Endothelial cell of umbilical vein (primary cell): Measurements from ENCODE around the gene ANHX. TPM values are rescaled to one million over a fixed set of nuclear protein-coding genes. Genes with fewer than 3 reads are reported as not detected.

Experiments
- BruUV-seq: library from RNA; stranded (reverse); fragments of 400-500 nt; replicated peaks from 2 replicates; lab custom pipeline; 2021; lab: Mats Ljungman, UMichigan
- CTCF ChIA-PET: fragments of 300-600, 350-600 bp; sonication (Branson Sonifier 250); formaldehyde crosslinking; loops from one replicate; lab custom pipeline; 2021; ENCODE audit warnings: antibody characterized with exemption, inconsistent platforms; lab: Charles Lee
- POLR2A ChIA-PET: fragments of 300-600, 350-600 bp; sonication (Branson Sonifier 250); formaldehyde crosslinking; loops from one replicate; lab custom pipeline; 2021; ENCODE audit warnings: antibody characterized with exemption, inconsistent platforms; lab: Charles Lee
- DNase-seq: peaks from one replicate; pipeline ENCODE4 v3.0.0-alpha.2; 2011; ENCODE audit warnings: low read depth, low spot score
- FAIRE-seq: peaks from 2 replicates; lab custom pipeline; 2011; peaks lifted over from hg19 to GRCh38; lab: Jason Lieb, UNC
- H2AFZ ChIP-seq: 2 replicates; pipeline ENCODE4 v1.6.0; 2012; ENCODE audit warnings: low read depth, low read length, control low read depth, inconsistent platforms
- H3K27ac ChIP-seq: 2 replicates; pipeline ENCODE4 v1.5.1; 2011; ENCODE audit warnings: low read depth, mild to moderate bottlenecking, control low read depth, low read length, moderate library complexity; ENCODE audit not compliant: insufficient read depth
- H3K27me3 ChIP-seq, 2 experiments: 2 replicates each; pipeline versions ENCODE4 v1.6.0 to v1.6.1; 2011; ENCODE audit warnings: low read length in 2 of 2, mixed read lengths in 1 of 2; ENCODE audit not compliant: control insufficient read depth in 2 of 2, insufficient read depth in 2 of 2
- H3K36me3 ChIP-seq, 2 experiments: 2 replicates in 1 of 2; 3 replicates in 1 of 2; pipeline ENCODE4 v1.5.1; 2011; ENCODE audit warnings: low read length in 2 of 2, mild to moderate bottlenecking in 1 of 2, moderate library complexity in 1 of 2; ENCODE audit not compliant: control insufficient read depth in 2 of 2, insufficient read depth in 2 of 2; ENCODE audit errors: extremely low read depth in 1 of 2
- H3K4me1 ChIP-seq: 3 replicates; pipeline ENCODE4 v1.5.1; 2011; ENCODE audit warnings: mild to moderate bottlenecking, low read length; ENCODE audit not compliant: control insufficient read depth, insufficient read depth; ENCODE audit errors: extremely low read depth
- H3K4me2 ChIP-seq: 2 replicates; pipeline ENCODE4 v1.6.1; 2011; ENCODE audit warnings: low read length, control low read depth, mixed read lengths; ENCODE audit not compliant: insufficient read depth
- H3K4me3 ChIP-seq, 3 experiments: fragments of 200-600 bp in 1 of 3; sonication (generic), shearing (Covaris generic) in 1 of 3; replicated peaks in 1 of 3; 2 replicates each; pipeline ENCODE4 v1.5.1; 2011 to 2016; ENCODE audit warnings: control low read depth in 3 of 3, low read length in 3 of 3, mild to moderate bottlenecking in 2 of 3, inconsistent platforms in 1 of 3, low read depth in 1 of 3, moderate library complexity in 1 of 3; ENCODE audit not compliant: insufficient read depth in 1 of 3
- H3K79me2 ChIP-seq: 2 replicates; pipeline ENCODE4 v1.6.0; 2012; ENCODE audit warnings: low read length, inconsistent platforms; ENCODE audit not compliant: control insufficient read depth, insufficient read depth
- H3K9ac ChIP-seq: replicated peaks from 2 replicates; pipeline ENCODE3; 2011; ENCODE audit warnings: low read length, control low read depth; ENCODE audit not compliant: insufficient read depth; ENCODE audit errors: extremely low read depth
- H3K9me1 ChIP-seq: replicated peaks from 3 replicates; pipeline ENCODE4 v1.6.0; 2011; ENCODE audit warnings: mild to moderate bottlenecking, low read length; ENCODE audit not compliant: control insufficient read depth, insufficient read depth; ENCODE audit errors: extremely low read depth
- H3K9me3 ChIP-seq: replicated peaks from 2 replicates; pipeline ENCODE4 v1.5.1; 2012; ENCODE audit warnings: low read length, inconsistent platforms; ENCODE audit not compliant: control insufficient read depth, insufficient read depth
- H4K20me1 ChIP-seq: replicated peaks from 2 replicates; pipeline ENCODE3; 2011; ENCODE audit warnings: mild to moderate bottlenecking, low read length; ENCODE audit not compliant: control insufficient read depth, insufficient read depth; ENCODE audit errors: extremely low read depth
- GATA2 ChIP-seq: IDR thresholded peaks from 2 replicates; pipeline ENCODE4 v1.7.0; 2011; ENCODE audit warnings: low read depth, mild to moderate bottlenecking, moderate library complexity, mixed read lengths, low read length; ENCODE audit not compliant: insufficient read length, insufficient read depth
- dilution Hi-C: fragments of 300-500 bp; cut with MboI; formaldehyde crosslinking; loops from one replicate; pipeline ENCODE4 v1.15.0; 2019; ENCODE audit warnings: low sequenced_read_pairs; ENCODE audit not compliant: extremely low pct_ligation_motif_present
- intact Hi-C: fragments of 100-400 bp; cut with micrococcal nuclease; formaldehyde crosslinking; loops from one replicate; pipeline ENCODE4 v1.10.0; 2022
- polyA plus RNA-seq, 4 experiments: library from polyadenylated mRNA; depleted of rRNA in 3 of 4; stranded (reverse) in 3 of 4; unstranded in 1 of 4; fragments of >200 nt; gene quantifications; 2 replicates each; pipeline versions ENCODE4 v1.2.1 to v1.2.3, GENCODE V29; 2011 to 2012; ENCODE audit warnings: missing spikeins in 1 of 4
- total RNA-seq: library from RNA; stranded (reverse); gene quantifications from 2 replicates; pipeline ENCODE4 v1.2.3, GENCODE V29; 2021
- TF ChIP-seq, protein P1 (sequence below): IDR thresholded peaks from 2 replicates; pipeline ENCODE4 v1.6.1; 2011; ENCODE audit not compliant: insufficient read depth, insufficient read length

The ANHX gene
- total and polyA plus RNA-seq, 2 donors (not counting 3 experiments of a cell fraction or from before 2014, with no cell fraction given): not detected

DNA sequence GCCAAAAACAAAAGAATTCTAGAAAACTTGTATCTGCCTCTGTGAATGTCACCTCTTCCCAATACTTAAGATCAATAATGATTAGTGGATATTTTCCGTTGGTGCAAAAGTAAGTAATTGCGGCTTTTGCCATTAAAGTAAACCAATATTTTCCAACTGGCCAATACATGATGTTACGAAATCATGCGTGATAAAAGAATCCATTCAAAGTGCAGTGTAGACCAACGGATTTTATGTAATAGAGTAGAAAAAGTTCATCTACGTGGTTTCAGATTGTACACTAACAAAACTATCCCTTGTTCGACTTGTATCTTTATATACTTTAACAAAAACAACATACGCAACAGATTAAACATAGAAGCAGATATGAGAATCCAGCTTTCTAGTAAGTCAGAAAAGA lies 55.0 kb downstream of the ANHX start:
- H3K9me3 ChIP-seq: no peaks in the 10 kb centered on the region
- CTCF ChIA-PET: interaction anchor here (0.9 to 2.1 kb wide), 6 partner anchors 11 to 193 kb away, joined by 3 to 13 read pairs (median 4); partner anchors contain the start of genes ZNF10 and ZNF891
- no peak overlapping the region for H2AFZ ChIP-seq
- H3K79me2 ChIP-seq: peaks cover 2% of the 10 kb centered on the region
- DNase-seq: no peak
- no peaks in the 10 kb centered on the region for H4K20me1 ChIP-seq
- H3K4me1 ChIP-seq: peaks cover 3% of the 10 kb centered on the region
- no peak overlapping the region for H3K4me2 ChIP-seq
- H3K36me3 ChIP-seq: peaks cover 2 to 6% of the 10 kb centered on the region in 2 experiments
- H3K9ac ChIP-seq: no peak overlapping the region
- intact Hi-C loops: loop anchor here (1.0 kb wide), 3 partner anchors 50 to 224 kb away; partner anchors contain the start of genes ZNF10, ZNF140, ZNF605 and ZNF891
- POLR2A ChIA-PET: interaction anchor here (1.0 kb wide), 1 partner anchor 194 kb away, joined by 6 read pairs; the partner anchor contains the start of gene ZNF26
- H3K27ac ChIP-seq: no peak overlapping the region
- FAIRE-seq: no peak
- dilution Hi-C loops: no loop called here
- no peak for TF ChIP-seq GATA2
- no peaks in the 10 kb centered on the region for H3K27me3 ChIP-seq
- no peak overlapping the region for H3K4me3 ChIP-seq
- BruUV-seq: no TSS peak
- H3K9me1 ChIP-seq: no peaks in the 10 kb centered on the region

DNA sequence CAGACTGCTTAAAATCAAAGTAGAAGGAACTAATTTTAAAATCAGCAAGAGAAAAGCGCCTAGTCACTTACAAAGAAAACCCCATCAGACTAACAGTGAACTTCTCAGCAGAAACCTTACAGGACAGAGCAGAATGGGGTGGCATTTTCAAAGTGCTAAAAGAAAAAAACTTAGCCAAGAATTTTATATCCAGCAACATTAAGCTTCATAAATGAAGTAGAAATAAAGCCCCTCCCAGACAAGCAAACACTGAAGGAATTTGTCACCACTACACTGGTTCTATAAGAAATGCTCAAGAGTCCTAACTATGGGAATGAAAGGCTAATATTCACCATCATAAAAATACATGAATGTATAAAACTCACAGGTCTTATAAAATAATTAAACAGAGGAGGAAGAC lies 60.8 kb downstream of the ANHX start:
- Histone ChIP-seq H4K20me1 (no peaks in the 10 kb centered on the region), H3K79me2 (no peaks in the 10 kb centered on the region), H3K9ac (no peak overlapping the region), H3K27me3 (no peaks in the 10 kb centered on the region), H3K9me1 (no peaks in the 10 kb centered on the region), H3K27ac (no peak overlapping the region), H3K4me3 (no peak overlapping the region), H3K4me1 (no peaks in the 10 kb centered on the region), H3K4me2 (no peak overlapping the region), H3K36me3 (no peaks in the 10 kb centered on the region), H2AFZ (no peak overlapping the region), H3K9me3 (peaks cover 3% of the 10 kb centered on the region)
- DNase-seq (no peak), FAIRE-seq (no peak)
- dilution Hi-C loops: no loop called here
- intact Hi-C loops: no loop called here
- no TSS peak for BruUV-seq
- TF ChIP-seq, protein P1, sequence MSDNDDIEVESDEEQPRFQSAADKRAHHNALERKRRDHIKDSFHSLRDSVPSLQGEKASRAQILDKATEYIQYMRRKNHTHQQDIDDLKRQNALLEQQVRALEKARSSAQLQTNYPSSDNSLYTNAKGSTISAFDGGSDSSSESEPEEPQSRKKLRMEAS: no peak
- no peak for TF ChIP-seq GATA2
- ChIA-PET POLR2A (no interaction called here), CTCF (no interaction called here)
